Esophagus muscularis mucosa (tissue), 4 donors: Measurements from ENCODE around the gene CRTC1. TPM values are rescaled to one million over a fixed set of nuclear protein-coding genes. Genes with fewer than 3 reads are reported as not detected.
A peak's percentile ranks its signal among the peaks of the same experiment; 100 is the strongest.

Experiments used
- DNase-seq: peaks from one replicate; pipeline ENCODE4 v3.0.0-alpha.2; 2017; ENCODE audit errors: extremely low spot score
- H3K27ac ChIP-seq, 4 donors: fragments of 200-600 bp; sonication (generic); replicated peaks in 1 of 4; 1 replicate in 3 of 4; 2 replicates in 1 of 4; pipeline ENCODE4 v1.5.1; 2016 to 2019; ENCODE audit warnings: mild to moderate bottlenecking in 1 of 4
- H3K27me3 ChIP-seq, 4 donors: fragments of 200-600 bp; sonication (generic); one replicate each; pipeline versions ENCODE4 v1.5.1 to v1.6.0; 2016 to 2019
- H3K36me3 ChIP-seq, 4 donors: fragments of 200-600 bp; sonication (generic); one replicate each; pipeline ENCODE4 v1.5.1; 2016 to 2019
- H3K4me1 ChIP-seq, 4 donors: fragments of 200-600 bp; sonication (generic); one replicate each; pipeline ENCODE4 v1.5.1; 2016 to 2019
- H3K4me3 ChIP-seq, 4 donors: fragments of 200-600 bp; sonication (generic); 1 replicate in 2 of 4; 2 replicates in 2 of 4; pipeline ENCODE4 v1.5.1; 2016 to 2019; ENCODE audit warnings: mild to moderate bottlenecking in 4 of 4, moderate library complexity in 1 of 4
- H3K9me3 ChIP-seq, 4 donors: fragments of 200-600 bp; sonication (generic); 1 replicate in 3 of 4; 2 replicates in 1 of 4; pipeline ENCODE4 v1.5.1; 2016 to 2019
- CTCF ChIP-seq, 3 experiments: fragments of 200-600 bp in 2 of 3; fragments of 450-650 bp in 1 of 3; sonication (generic) in 2 of 3; IDR thresholded peaks; one replicate each; pipeline ENCODE4 v1.5.1; 2017 to 2019; ENCODE audit warnings: antibody characterized with exemption in 3 of 3, mild to moderate bottlenecking in 2 of 3, moderate library complexity in 1 of 3
- EP300 ChIP-seq: sonication (generic); formaldehyde crosslinking; IDR thresholded peaks from one replicate; pipeline ENCODE4 v1.6.1; 2017; ENCODE audit warnings: antibody characterized with exemption
- POLR2A ChIP-seq: fragments of 450-650 bp; IDR thresholded peaks from one replicate; pipeline ENCODE4 v1.6.1; 2017; ENCODE audit warnings: antibody characterized with exemption, moderate library complexity, mild to moderate bottlenecking, low read depth
- POLR2AphosphoS5 ChIP-seq, 2 donors: sonication (generic); formaldehyde crosslinking; IDR thresholded peaks; one replicate each; pipeline ENCODE4 v1.6.1; 2017; ENCODE audit warnings: antibody characterized with exemption in 2 of 2
- WGBS: methylation state at CpG from one replicate; pipeline ENCODE4 v1.1.5; 2018; 5-methylcytosine and 5-hydroxymethylcytosine counted together
- intact Hi-C: fragments of 100-400 bp; cut with DNase I; formaldehyde crosslinking; loops from one replicate; pipeline ENCODE4 v1.15.1; 2023
- total RNA-seq, 4 donors: library from RNA; depleted of rRNA; stranded (reverse); fragments of >200 nt; gene quantifications; one replicate each; pipeline versions ENCODE4 v1.1.0 to v1.2.1, GENCODE V29; 2016

CRTC1 gene
- total RNA-seq, 4 donors from 2014 or later, result 5.3 to 10.1 (median 6.6) TPM

DNA sequence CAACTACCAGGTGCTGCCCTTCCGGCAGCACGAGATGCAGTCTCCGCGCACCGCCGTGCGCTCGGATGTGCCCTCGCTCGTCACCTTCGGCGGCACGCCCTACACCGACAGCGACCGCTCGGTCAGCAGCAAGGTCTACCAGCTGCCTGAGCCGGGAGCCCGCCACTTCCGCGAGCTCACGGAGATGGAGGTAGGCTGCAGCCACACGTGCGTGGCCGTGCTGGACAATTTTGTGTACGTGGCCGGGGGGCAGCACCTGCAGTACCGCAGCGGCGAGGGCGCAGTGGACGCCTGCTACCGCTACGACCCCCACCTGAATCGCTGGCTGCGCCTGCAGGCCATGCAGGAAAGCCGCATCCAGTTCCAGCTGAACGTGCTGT lies 15.2 kb upstream of the CRTC1 start:
- H3K27ac ChIP-seq, result peak overlapping the region in 1 of 4 donors; percentile 77
- peaks cover 30 to 83% (median 78%) of the 10 kb centered on the region in 4 donors for H3K4me1 ChIP-seq
- H3K27me3 ChIP-seq, result no peaks in the 10 kb centered on the region
- no peaks in the 10 kb centered on the region for H3K9me3 ChIP-seq
- TF ChIP-seq EP300 (no peak), CTCF (IDR thresholded peaks at IDR 0.05) (no peak), POLR2A (no peak), POLR2AphosphoS5 (IDR thresholded peaks at IDR 0.05) (no peak)
- DNase-seq, result no peak
- intact Hi-C loops, result no loop called here
- 100% methylated on average over 9 of the region's 38 CpGs for WGBS
- H3K4me3 ChIP-seq, result no peak overlapping the region
- peaks cover 21 to 51% (median 45%) of the 10 kb centered on the region in 4 donors for H3K36me3 ChIP-seq

DNA sequence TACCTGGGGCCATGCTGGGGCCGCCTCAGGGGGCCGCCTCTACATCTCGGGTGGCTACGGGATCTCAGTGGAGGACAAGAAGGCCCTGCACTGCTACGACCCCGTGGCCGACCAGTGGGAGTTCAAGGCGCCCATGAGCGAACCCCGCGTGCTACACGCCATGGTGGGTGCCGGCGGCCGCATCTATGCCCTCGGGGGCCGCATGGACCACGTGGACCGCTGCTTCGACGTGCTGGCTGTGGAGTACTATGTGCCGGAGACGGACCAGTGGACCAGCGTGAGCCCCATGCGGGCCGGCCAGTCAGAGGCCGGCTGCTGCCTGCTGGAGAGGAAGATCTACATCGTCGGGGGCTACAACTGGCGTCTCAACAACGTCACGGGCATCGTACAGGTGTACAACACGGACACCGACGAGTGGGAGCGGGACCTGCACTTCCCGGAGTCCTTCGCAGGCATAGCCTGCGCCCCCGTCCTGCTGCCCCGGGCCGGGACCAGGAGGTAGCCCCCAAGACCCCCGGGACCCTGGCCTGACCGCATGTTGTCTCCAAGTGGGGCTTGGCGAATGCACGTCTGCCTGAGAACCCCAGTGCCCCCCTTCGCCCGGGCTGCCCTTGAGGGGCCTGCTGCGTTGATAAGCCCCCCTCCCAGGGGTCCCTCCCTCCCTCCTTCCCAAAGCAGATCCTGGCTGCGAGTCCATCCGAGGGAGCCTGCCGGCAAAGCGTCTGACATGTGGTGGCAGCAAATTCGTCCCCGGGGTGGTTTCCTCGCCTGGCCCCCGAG lies 14.5 kb upstream of the CRTC1 start:
- H3K27ac ChIP-seq, result peak overlapping the region; percentile 72 to 82 (median 78)
- 90% methylated on average over 20 of the region's 58 CpGs for WGBS
- H3K4me1 ChIP-seq, result peaks cover 28 to 83% (median 78%) of the 10 kb centered on the region in 4 donors
- no peaks in the 10 kb centered on the region for H3K9me3 ChIP-seq
- H3K27me3 ChIP-seq, result no peaks in the 10 kb centered on the region
- intact Hi-C loops, result no loop called here
- no peak for DNase-seq
- H3K4me3 ChIP-seq, result no peak overlapping the region
- no peak for TF ChIP-seq EP300
- TF ChIP-seq POLR2AphosphoS5 (IDR thresholded peaks at IDR 0.05), result no peak
- no peak for TF ChIP-seq POLR2A
- no peak for TF ChIP-seq CTCF (IDR thresholded peaks at IDR 0.05)
- H3K36me3 ChIP-seq, result peaks cover 21 to 51% (median 45%) of the 10 kb centered on the region in 4 donors

DNA sequence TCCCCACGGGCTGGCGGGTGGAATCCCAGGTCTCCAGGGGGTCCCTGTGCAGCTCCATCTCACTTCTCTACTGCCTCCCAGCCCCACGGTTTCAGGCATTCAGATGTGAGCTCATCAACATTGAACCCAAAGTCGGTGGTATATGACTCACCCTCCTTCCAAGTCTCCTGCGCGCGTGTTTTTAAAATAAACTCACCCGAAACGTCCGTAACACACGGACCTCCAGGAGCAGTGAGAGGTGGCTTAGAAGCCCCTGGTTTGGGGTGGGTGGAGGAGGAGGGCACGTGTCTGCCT lies 14.0 kb upstream of the CRTC1 start:
- Histone ChIP-seq H3K36me3 (peaks cover 21 to 47% (median 41%) of the 10 kb centered on the region in 4 donors), H3K27ac (peak overlapping the region; percentile 72 to 82 (median 78))
- 82% methylated on average over 12 of the region's 12 CpGs for WGBS

GRCh38 chr19:18669883-18670282 lies 13.6 kb upstream of the CRTC1 start:
- DNase-seq, result no peak
- intact Hi-C loops, result loop anchor here (5.0 kb wide), 1 partner anchor 33 kb away; the partner anchor contains the start of gene KLHL26
- H3K4me1 ChIP-seq, result peaks cover 28 to 84% (median 79%) of the 10 kb centered on the region in 4 donors
- peaks cover 21 to 45% (median 40%) of the 10 kb centered on the region in 4 donors for H3K36me3 ChIP-seq
- peak overlapping the region; percentile 72 to 82 (median 78) for H3K27ac ChIP-seq
- no peaks in the 10 kb centered on the region for H3K27me3 ChIP-seq
- TF ChIP-seq POLR2AphosphoS5 (IDR thresholded peaks at IDR 0.05) (no peak), EP300 (no peak), POLR2A (no peak), CTCF (IDR thresholded peaks at IDR 0.05) (no peak)
- WGBS, result 89% methylated on average over 11 of the region's 11 CpGs
- H3K9me3 ChIP-seq, result no peaks in the 10 kb centered on the region
- no peak overlapping the region for H3K4me3 ChIP-seq

More for the DNA sequence above, 14.0 kb upstream of the CRTC1 start:
- intact Hi-C loops, result no loop called here
- H3K27me3 ChIP-seq, result no peaks in the 10 kb centered on the region
- TF ChIP-seq POLR2AphosphoS5 (IDR thresholded peaks at IDR 0.05) (no peak), POLR2A (no peak)
- peaks cover 28 to 83% (median 78%) of the 10 kb centered on the region in 4 donors for H3K4me1 ChIP-seq
- H3K9me3 ChIP-seq, result no peaks in the 10 kb centered on the region
- no peak for DNase-seq
- no peak overlapping the region for H3K4me3 ChIP-seq

DNA sequence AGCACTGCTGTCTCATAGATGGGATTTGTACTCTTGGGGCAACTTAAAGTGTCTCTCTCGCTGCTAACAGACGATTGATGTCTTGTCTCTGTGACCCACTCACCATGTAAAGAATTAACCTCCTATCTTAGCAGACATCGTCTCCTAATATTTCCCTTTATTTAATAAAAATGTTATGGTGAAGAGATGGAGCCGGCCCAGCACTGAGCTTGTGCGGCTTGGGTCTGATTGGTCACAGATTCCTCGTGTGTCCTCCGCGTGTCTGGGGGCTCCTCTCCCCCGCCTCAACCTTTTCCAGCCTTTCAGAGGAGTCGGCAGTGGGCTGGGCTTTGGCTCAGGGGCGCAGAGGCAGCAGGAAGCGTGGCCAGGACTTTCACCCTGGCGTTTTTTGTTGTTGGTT lies 13.2 kb upstream of the CRTC1 start:
- WGBS, result 78% methylated on average over 13 of the region's 13 CpGs
- Histone ChIP-seq H3K36me3 (peaks cover 21 to 42% (median 36%) of the 10 kb centered on the region in 4 donors), H3K4me3 (no peak overlapping the region), H3K9me3 (no peaks in the 10 kb centered on the region), H3K27me3 (no peaks in the 10 kb centered on the region), H3K27ac (peak overlapping the region; percentile 72 to 82 (median 78)), H3K4me1 (peaks cover 28 to 80% (median 78%) of the 10 kb centered on the region in 4 donors)
- no peak for TF ChIP-seq POLR2AphosphoS5 (IDR thresholded peaks at IDR 0.05)
- TF ChIP-seq CTCF (IDR thresholded peaks at IDR 0.05), result no peak
- TF ChIP-seq EP300, result no peak
- TF ChIP-seq POLR2A, result no peak
- no peak for DNase-seq
- intact Hi-C loops, result loop anchor here (5.0 kb wide), 1 partner anchor 33 kb away; the partner anchor contains the start of gene KLHL26
